DMS53 treated with DMSO at 0.1 percent for 48 hours (cell line): ENCODE results near the gene RAB6B.

Source experiments
- DNase-seq: peaks from one replicate; lab custom pipeline; 2025; ENCODE audit not compliant: unreplicated experiment; lab: John Stamatoyannopoulos, UW

RAB6B gene

DNA sequence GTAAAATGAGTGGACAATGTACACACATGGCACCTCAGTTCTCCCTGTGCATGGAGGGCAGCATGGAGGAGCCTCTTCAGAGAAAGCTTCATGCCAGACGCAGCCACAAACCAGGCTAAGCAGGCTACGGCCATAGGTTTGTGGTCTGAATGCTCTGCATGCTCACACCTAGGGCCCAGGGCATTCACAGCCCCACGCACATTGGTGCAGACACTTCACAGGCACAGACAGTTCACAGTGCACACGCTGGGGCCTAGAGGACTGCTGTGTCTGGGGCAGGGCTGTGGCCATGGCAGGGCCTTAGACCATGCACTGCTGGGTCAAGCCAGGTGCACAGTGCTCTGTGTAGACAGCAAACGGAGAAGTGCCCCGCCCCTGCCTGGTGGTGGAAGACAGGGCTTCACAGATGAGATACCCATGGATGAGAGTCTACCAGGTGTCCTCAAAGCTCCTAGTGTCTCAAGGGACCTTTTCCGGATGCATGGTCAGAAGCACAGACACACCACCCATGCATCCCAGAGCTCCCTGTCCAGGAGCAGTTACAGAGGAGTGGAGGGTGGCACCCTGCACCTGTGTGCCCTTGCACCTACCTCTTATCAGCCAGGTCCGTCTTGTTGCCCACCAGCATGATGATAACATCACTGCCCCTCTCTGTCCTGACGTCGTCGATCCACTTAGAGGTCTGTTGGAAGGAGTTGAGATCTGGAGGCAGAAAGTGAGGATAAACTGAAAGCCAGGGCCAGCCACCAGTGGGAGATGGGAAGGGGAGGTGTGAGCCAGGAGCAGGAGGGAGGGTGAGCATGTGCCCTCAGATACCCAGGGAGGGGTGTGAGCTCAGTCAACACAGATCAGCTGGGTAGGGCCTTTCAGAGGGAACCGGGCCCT, 56.5 kb downstream of the RAB6B start:
- DNase-seq = no peak

DNA sequence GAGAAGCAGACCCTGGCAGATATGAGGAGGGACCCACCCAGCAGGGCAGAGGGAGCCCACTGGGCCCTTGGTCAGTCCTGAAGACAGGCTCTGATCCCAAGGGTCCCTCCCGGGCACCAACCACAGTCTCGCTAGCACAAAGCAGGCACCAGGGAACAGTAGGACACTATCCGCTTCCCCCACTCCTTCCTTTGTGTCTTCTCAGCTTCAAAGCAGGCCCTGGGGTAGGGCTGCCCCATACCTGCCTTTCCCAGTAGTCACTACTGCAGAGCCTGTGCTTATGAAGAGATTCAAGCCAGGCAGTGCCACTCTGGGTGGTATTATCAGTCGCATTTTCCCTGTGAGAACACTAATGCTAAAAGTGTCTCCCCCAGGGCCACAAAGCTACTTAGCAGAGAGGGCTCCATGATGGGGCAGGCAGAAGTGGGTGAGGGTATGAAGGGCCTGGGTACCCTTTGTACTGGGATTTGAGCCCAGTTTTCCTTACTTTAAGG, 57.3 kb downstream of the RAB6B start:
- no peak for DNase-seq

DNA sequence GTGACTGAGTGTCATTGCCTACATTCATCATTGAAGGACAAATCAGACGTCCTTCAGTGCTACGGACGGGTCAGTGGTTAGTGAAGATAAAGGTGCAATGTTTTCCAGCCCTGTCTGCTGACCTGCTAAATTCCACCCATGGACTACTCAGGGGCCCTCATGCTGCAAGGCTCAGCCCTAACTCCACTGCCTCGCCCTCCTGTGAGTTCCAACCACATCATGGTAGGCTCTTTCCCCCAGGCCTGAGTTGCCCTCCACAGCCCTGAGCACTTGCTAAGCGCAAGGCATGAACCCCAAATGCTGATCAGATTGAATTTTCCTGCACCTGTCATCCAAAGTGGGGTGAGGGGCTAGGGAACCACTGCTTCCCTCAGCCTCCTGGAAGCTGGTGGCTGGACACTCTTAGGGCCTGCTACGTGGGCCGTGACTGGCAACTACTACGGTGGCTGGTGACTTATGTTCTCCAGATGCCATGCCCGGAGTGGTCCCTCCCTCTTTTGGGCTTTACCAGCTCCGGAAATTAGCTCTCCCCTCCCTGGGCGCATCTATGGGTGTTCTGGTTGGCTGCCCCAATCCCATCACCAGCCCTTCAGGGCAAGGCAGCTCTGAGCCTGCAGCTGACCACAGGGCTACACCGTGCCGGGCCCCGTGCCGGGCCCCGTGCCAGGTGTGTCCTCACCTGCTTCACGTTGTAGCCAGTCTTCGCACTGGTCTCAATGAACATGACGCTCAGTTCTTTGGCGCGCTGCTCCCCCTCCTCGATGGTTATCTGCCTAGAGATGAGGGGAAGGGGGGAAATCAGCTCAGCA, 58.0 kb downstream of the RAB6B start:
- no peak for DNase-seq

DNA sequence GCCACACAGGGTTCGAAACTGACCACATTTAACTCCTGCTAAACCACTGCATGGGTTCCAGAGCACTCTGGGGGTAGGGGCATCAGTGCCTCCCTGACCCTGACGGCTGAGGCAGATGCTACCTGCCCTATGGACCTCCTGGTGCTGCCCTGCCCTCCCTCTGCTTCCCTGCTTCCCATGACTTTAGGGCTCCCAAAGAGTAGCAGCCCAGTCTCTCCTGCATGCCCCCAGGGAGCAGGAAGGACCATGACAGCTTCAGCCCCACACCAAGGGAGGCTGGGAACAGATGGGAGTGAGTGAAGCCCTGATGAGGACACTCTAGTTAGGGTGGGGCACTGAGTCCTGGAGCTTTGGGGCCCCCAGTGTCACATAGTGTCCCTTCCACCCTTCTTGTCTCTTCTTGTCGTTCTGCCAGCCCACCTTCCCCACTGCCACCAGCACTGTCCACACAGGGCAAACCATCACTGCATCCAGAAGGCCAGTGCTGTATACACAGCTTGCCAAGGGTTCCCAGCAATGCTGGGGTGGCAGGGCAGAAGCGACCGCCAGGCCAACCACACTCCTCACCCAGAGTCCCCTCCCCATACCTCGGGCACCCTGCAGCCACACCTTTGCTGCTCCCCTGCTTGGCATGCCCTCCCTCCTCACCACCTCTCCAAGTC, 59.1 kb downstream of the RAB6B start:
- no peak for DNase-seq

DNA sequence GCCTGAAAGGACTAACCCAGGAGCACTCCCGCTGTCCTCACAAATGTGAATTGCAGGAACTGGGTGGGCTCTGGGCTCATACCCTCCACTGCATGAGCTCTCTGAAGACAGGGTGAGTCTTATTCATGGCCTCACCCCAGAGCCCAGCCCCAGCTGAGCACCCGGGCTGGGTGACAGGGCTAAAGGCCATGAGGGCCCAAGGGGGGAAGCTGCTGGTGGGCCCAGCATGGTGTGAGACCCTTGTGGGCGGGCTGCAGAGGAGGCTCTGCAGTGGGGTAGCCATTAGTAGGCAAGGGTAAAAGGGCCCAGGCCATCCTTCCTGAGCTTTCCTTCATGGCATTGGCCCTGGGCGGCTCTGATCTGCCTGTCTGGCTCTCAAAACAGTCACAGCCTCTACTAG, 59.7 kb downstream of the RAB6B start:
- no peak for DNase-seq

DNA sequence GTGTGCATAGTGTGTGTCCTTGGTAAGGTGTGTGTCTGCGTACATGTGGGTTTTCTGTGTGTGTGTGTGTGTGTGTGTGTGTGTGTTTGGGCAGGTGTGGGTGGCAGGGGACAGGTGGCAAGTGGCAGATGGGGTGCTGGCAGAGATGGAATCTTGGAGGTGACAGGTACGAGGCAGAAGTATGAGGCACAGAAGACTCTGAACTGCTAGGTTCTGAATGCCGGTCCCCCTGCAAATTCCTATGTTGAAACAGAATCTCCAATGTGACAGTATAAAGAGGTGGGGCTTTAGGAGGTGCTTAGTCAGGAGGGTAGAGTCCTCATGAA, 60.3 kb downstream of the RAB6B start:
- DNase-seq = no peak

DNA sequence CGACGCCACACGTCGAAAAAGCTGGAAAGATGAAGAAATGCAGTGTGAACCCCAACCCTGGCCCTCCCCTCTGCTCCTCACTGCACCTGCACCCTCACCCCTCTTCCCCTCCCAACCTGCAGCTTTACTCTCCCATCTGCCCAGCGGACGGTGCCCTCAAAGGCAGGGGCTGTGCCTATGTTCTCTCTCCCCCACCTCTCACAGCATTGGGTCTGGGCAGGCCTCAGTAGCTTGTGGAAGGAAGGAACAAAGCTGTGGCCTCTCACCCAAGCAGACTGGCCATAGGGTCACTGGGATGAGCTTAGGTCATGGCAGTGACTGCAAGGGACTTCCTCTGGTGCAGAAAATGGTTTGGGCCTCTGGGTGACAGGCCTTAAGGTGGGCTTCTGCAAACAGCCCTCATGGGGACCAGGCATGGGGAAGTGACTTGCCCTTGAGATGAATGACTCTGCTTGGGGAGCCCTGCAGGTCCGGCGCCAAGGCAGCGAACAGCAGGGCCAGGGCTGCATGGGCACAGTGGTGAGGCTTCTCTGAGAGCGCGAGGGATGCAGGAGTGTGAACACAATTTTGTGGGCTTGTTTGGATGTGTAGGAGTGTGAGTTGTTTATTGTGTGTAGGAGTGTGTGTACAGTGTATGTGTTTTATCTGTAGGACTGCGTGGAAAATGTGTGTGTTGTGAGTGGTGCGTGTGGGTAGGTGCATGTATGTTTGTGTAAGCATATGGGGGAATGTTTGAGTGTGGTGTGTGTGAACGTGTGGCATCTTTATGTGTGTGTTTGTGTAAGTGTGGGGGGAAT, 60.9 kb downstream of the RAB6B start:
- DNase-seq = no peak

DNA sequence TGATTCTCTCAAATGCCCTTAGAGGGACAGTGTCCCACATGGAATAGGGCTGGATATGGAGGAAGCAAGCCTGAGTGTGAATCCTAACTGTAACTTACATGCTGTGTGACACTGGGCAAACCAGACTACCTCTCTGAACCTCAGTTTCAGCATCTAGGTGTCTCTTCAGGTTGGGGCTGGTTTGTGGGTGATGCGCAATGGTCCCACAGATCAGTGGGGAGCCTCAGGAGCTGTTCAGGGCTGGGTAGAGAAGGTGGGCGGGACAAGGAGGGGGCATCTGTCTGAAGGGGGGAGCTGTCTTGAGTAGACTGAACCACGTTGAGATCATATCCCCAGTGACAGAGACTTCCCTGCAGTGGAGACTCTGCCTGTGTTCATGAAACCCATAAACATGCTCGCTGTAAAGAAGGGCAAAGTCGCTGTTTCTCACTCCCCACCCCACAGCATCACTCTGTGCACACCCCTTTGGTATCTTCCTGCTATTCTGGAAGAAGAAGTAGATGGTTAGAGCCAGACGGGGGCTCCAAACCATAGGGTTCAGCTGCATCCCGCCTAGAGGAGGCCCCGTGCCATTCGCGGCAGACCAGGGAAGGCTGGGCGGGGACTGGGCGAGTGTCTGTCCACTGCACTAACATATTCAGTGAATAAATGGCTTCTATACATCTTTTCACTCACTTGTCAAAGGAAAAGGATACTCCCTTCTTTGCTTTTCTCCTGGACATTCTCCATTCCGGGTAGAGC, 61.6 kb downstream of the RAB6B start:
- no peak for DNase-seq

DNA sequence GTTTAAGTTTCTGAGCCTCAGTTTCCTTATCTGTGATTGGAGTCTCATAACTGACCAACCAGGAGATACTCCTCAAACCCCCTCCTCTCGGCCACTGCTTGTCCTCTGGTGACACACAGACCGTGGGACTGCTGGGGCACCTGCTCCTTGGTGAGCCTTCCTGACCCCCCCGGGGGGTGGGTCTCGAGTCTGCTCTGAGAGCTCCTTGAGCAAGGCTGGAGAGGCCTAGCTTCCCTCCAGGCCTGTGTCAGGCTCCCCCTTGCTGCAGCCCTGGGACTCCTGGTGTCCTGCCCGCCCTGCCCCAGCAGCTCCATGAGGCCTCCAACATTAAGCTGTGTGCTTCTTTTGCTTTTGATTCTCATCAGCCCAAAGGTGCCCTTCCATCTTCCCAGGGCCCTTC, 62.4 kb downstream of the RAB6B start:
- no peak for DNase-seq

DNA sequence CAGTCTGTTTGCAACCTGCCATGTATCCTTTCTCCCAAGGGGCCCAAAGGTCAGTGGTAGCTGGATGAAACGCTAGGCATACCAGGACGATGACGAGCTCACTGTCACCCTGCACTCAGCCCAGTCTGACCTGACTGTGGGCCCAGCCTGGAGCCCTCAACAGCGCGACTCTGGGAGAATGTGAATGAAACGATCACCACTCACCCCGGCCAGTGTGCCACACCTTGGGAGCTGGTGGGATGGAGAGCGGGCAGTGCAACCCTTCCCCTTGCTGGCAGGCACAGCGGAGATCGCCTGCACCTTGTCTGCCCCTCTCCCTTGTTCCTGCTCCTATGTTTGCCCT, 62.9 kb downstream of the RAB6B start:
- DNase-seq = no peak

DNA sequence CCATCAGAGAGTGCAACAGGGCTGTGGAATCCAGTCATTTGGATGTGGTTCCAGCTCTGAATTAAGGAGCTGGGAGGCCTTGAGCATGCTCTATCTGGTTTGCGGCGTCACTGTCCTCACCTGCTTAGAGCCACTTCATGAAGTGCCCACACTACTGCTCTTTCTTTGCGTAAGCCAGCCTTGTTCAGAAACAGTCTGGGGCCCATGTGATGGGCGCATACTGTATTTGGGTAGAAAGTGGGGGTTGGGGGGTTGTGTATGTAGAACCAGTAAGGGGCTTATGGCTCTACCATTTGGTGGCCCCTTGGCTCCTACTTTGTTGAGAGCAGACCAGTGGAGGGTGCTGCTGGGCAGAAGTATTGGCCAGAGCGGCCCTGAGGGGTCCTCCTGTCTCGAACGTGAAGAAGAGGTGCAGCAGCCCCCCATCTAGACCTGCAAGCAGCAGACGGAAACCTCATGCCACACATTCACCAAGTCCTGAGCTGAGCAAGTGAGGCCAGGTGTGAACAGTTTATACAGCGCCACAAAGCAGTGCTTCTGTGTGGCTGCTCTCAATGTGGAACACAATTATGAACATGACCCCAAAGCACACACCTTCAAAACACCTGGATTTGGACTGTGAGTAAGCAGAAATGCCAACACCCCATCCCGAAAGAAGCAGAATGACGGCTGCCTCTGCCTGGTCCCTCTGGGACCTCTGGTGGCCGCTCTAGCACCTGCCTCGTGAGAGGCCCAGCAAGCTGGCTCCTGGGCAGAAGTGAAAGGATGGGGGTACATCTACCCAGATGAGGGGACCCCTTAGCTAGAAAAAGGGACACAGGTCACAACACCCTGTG, 63.5 kb downstream of the RAB6B start:
- no peak for DNase-seq

DNA sequence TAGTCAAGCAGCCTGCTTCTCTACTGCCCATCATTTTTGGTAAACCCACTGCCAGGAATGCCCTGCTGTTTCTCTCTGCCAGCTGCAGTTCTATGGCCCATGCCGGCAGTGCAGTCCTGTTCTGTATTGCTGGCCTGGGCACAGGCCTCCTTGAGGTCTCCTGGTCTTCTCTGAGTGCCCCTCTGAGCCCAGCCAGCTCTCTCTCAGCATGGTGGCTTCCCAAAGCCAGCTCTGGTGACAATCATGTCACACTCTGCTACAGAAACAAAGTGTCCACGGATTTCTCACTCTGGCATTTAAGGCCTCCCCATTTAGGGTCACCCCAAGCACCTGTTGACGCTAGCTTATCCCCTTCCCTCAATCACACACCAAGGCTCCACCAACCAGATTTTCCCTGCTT, 65.6 kb downstream of the RAB6B start:
- DNase-seq = no peak

DNA sequence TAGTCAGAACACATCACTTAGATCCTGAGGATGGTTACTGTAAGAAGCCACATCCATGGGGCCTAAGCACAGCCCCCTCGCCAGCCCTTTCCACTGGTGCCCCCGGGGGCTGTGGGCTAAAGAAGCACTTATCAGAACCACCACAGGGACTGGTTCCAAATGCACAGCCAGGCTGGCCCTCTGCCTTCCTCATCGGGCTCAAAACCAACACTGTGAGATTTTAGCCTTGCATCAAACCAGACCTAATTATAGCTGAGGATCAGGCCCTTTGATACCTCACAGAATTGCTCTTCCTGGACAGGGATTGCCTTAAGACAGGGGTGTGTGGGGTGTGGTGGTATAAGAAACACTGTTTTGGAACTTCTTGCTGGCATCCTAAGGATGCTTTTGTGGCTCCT, 66.4 kb downstream of the RAB6B start:
- no peak for DNase-seq

DNA sequence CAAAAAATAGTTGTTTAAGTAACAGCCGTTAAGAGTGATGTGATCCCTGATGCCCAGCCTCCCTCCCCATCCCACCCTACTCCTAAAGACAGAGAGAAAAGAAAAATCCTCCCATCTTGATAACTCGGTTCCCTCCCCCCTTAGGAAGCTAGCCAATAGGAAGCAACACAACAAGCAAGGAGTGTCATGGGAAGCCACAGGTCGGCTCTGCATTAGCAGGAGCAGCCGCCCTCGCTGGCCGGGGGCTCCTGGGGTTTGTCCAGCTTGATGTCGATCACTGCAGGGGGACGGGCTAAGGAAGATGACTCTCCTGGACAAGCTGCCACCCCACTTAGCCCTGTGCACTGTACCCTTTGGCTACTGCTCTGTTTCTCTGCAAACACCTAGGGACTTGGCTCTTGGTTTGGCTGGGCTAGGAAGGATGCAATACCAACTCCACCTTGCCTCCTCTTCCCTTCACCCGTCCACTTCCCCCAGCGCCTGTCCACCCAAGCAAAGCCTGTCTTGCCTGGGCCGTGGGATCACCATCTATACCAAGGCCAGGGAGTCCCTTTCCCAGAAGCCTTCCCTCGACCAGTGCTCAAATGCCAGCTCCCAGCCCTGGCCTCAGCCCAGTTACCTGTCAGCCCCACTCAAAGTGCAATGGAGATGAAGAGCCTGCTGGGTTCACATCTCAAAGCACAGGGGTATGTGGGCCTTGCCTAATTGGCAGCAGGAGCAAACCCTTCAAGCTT, 66.9 kb downstream of the RAB6B start:
- DNase-seq = no peak

DNA sequence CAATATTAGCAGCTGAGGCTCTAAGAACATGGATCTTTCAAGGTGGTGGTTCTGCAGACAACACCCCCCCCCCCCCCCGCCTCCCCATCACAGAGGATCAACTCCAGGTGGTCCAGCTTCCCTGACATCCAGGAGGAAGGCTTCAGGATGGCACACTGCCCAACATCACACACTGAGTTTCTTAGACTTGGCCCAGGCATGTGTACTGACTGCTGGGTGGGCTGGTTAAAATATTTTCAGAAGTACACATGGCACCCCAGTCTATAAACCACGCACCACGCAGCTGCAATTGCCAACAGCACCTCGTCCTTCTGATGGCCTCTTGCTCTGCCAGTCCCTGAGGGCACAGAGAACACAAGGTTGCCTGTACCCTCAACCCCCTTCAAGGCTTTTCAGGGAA, 68.0 kb downstream of the RAB6B start:
- no peak for DNase-seq

DNA sequence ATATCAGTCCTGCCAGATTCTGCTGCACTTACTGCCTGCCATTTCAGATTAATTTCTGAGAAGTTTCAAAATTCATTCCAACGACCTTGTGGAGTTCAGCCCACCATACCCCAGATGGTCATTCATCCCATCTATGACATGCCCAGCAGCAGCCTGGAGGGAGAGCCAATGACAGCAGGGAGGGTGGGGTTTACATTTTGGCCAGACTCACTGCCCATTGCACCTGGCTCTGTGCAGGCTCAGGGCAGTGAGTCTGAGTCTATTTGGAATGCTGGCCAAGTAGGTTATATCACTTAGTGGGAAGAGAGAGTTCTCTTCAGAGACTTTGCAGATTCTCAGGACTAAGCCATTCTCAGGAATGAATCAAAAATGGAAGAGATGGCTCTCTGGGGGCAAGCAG, 68.5 kb downstream of the RAB6B start:
- no peak for DNase-seq

DNA sequence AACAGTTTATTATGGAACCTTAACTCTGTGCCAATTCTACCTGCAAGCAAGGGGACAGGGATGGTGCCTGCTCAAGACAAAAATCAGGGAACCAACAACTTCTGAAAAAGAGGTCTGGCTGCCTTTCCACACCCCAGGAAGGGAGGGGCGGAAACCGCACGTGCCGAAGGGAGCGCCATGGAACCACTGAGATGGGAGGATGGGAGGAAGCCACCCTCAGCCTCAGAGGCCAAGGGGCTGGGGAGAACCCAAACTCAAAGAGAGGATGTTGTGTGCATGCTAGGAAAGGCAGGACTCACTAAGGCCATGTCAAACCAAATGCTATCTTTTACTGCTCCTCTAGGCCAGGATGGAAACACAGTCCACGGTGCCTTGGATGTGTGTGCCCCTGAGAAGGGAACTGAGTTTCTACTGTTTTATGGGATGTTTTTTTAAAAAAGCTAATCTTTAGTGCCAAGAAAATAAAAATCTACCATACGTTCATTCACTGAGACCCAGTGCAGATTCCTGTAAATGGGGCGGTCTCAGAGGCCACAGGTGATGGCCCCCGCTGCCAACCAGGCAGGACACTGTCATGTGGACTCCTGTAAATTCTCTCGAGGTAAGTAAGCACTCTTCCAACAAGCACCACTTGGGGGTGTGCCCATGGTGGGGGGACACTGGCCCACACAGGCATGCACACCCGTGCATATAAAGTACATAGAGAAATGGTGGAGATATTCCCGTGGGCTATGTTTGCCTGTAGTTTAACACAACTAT, 69.5 kb downstream of the RAB6B start:
- no peak for DNase-seq

DNA sequence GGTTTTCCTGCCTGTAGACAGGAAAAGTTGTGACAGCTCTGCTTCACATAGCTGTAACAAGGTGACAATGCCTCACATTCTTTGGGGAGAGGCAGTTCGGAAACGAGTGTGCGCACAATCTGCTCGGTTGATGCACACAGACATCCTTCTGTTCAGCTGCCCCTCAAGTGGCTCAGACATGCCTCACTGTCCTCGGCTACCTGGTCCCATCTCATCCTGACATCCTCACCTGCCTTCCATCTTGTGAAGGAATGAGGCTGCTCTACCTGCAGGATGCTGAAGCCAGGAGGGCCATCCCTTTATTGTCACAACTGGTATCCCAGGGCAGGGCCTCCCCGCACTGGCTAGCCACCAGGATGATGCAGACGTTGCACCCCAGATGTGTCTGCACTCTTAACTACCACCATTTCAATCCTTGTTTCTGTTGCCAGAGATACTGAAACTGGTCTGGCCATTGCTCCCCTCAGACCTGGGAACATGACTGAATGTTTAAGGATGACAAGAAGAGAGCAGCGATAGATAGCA, 70.7 kb downstream of the RAB6B start:
- no peak for DNase-seq
